TTC549 (cell line): ENCODE results near the gene SPINT1.
"Not testable (repeated sequence)": the region's sequence is repeated elsewhere in the genome, so short reads cannot be mapped to it uniquely, and the experiment has no call there.

Source experiments
- FAIRE-seq: peaks from 2 replicates; lab custom pipeline; 2012; peaks lifted over from hg19 to GRCh38; lab: Jason Lieb, UNC

Gene SPINT1

GRCh38 chr15:40859206-40859851 is 15.5 kb downstream of the SPINT1 start:
- FAIRE-seq, result no peak

GRCh38 chr15:40861147-40861546 is 17.3 kb downstream of the SPINT1 start:
- FAIRE-seq, result not testable (repeated sequence)

GRCh38 chr15:40863660-40864270 is 19.9 kb downstream of the SPINT1 start:
- no peak for FAIRE-seq

- FAIRE-seq, result no peak
Observed at GRCh38 chr15:40867199-40867598, 23.4 kb downstream of the SPINT1 start.

GRCh38 chr15:40869686-40870085 is 25.8 kb downstream of the SPINT1 start:
- FAIRE-seq, result no peak

- FAIRE-seq, result no peak
Observed at GRCh38 chr15:40870716-40871115, 26.9 kb downstream of the SPINT1 start.

- FAIRE-seq, result no peak
Observed at GRCh38 chr15:40871749-40872617, 28.1 kb downstream of the SPINT1 start.

- no peak for FAIRE-seq
Observed at GRCh38 chr15:40872791-40873693, 29.2 kb downstream of the SPINT1 start.

- FAIRE-seq, result no peak
Observed at GRCh38 chr15:40873694-40874561, 30.1 kb downstream of the SPINT1 start, which contains the start of gene RHOV. Gene RHOV, minus strand, starts transcription at chr15:40874234. Its CDS starts 95 bp downstream, at chr15:40874139.

GRCh38 chr15:40875991-40876730 is 32.3 kb downstream of the SPINT1 start:
- no peak for FAIRE-seq

- no peak for FAIRE-seq
Observed at GRCh38 chr15:40877694-40878093, 33.8 kb downstream of the SPINT1 start.

GRCh38 chr15:40878785-40879184 is 34.9 kb downstream of the SPINT1 start:
- no peak for FAIRE-seq

- no peak for FAIRE-seq
Observed at GRCh38 chr15:40879609-40880008, 35.8 kb downstream of the SPINT1 start.

- FAIRE-seq, result no peak
Observed at GRCh38 chr15:40881351-40881750, 37.5 kb downstream of the SPINT1 start.

- no peak for FAIRE-seq
Observed at GRCh38 chr15:40886586-40886985, 42.7 kb downstream of the SPINT1 start.

- no peak for FAIRE-seq
Observed at GRCh38 chr15:40889112-40889511, 45.3 kb downstream of the SPINT1 start.

- FAIRE-seq, result no peak
Observed at GRCh38 chr15:40891138-40891537, 47.3 kb downstream of the SPINT1 start.

GRCh38 chr15:40891810-40892446 is 48.1 kb downstream of the SPINT1 start:
- no peak for FAIRE-seq

GRCh38 chr15:40892447-40893012 is 48.7 kb downstream of the SPINT1 start:
- FAIRE-seq, result no peak
